ENCODE measurements around the gene ODAM.

ODAM gene

DNA sequence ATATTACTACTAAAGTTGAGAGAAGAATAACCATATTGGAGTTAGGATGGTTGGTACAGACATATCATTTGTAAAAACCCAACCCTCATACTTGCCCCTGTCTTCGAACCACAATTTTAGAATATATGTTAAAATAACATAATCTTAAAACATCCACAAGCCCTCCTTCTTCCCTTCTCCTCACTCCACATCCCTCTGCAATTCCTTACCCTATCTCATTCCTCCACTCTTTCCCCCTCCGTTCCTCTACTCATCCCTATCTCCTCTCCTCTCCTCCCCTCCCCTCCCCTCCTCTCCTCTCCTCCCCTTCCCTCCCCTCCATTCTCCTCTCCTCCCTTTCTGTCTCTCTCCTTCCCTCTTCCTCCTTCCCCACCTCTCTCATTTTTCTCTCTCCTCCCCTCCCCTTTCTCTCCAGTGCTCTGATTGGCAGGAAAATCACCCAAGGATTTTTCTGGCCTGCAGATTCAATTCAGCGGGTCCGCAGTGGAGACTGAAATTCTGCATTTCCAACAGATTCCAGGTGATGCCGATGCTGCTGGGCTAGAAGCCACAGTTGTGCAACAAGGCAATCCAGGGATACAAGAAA is 17.4 kb upstream of the ODAM start:
- TF ChIP-seq, protein P1, sequence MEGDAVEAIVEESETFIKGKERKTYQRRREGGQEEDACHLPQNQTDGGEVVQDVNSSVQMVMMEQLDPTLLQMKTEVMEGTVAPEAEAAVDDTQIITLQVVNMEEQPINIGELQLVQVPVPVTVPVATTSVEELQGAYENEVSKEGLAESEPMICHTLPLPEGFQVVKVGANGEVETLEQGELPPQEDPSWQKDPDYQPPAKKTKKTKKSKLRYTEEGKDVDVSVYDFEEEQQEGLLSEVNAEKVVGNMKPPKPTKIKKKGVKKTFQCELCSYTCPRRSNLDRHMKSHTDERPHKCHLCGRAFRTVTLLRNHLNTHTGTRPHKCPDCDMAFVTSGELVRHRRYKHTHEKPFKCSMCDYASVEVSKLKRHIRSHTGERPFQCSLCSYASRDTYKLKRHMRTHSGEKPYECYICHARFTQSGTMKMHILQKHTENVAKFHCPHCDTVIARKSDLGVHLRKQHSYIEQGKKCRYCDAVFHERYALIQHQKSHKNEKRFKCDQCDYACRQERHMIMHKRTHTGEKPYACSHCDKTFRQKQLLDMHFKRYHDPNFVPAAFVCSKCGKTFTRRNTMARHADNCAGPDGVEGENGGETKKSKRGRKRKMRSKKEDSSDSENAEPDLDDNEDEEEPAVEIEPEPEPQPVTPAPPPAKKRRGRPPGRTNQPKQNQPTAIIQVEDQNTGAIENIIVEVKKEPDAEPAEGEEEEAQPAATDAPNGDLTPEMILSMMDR (conservative IDR thresholded peaks at IDR 0.05; ENCODE audit: low read depth), result no peak
- DNase-seq (ENCODE audit: low spot score), result no peak
- POLR2A ChIA-PET (ENCODE audit: low non-redundant PET), result no interaction called here
- no peak overlapping the region for H3K27ac ChIP-seq
- CTCF ChIA-PET, result no interaction called here

DNA sequence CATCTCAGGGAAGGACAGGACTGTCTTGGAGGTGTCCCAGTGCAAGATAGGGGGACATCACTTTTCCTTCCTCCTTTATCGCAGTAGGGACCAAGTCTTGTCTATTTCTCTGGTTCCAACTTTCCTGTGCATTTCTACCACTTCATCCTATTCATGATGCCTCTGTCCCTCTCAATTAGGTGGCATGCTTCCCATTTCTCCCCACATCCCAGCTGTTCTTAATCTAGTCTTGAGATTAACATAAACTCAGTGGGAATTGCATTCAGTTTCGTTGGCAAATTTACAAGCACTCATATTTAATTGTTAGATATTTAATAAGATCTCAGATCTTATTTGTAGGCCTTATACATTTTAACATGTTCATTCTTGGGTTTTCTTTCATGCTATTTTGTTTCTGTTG is 15.7 kb upstream of the ODAM start:
- CTCF ChIA-PET, result interaction anchor here (0.9 kb wide), 1 partner anchor 41 kb away, joined by 3 read pairs; no protein-coding TSS in a partner anchor
- TF ChIP-seq, protein P1 (conservative IDR thresholded peaks at IDR 0.05; ENCODE audit: low read depth), result no peak
- POLR2A ChIA-PET (ENCODE audit: low non-redundant PET), result no interaction called here

DNA sequence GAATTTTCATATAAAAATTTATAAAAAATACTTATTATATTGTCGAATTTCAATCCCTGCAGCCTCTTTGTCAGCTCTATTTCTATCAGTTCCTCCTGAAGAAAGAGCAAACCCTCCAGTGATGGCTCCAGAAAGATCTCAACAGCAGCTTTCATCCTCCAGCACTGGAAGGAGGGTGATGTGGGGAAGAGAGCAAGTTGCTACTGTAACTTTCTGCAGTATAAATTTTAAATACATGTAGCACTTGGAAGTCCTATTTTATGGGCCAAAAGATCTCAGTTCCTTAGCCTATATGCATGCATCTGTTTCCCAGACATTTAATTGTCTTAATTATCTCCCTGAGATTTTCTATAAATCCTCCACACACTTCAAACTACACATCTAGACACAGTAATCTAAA is 13.7 kb upstream of the ODAM start:
- TF ChIP-seq, protein P1 (conservative IDR thresholded peaks at IDR 0.05; ENCODE audit: low read depth), result no peak
- no peak overlapping the region for H3K27ac ChIP-seq
- no peak for DNase-seq (ENCODE audit: low spot score)
- ChIA-PET POLR2A (ENCODE audit: low non-redundant PET) (no interaction called here), CTCF (interaction anchor here (0.7 kb wide), 1 partner anchor 377 kb away, joined by 3 read pairs; no protein-coding TSS in a partner anchor)

More for the DNA sequence above, 15.7 kb upstream of the ODAM start:
- no peak overlapping the region for H3K27ac ChIP-seq
- DNase-seq (ENCODE audit: low spot score), result no peak

DNA sequence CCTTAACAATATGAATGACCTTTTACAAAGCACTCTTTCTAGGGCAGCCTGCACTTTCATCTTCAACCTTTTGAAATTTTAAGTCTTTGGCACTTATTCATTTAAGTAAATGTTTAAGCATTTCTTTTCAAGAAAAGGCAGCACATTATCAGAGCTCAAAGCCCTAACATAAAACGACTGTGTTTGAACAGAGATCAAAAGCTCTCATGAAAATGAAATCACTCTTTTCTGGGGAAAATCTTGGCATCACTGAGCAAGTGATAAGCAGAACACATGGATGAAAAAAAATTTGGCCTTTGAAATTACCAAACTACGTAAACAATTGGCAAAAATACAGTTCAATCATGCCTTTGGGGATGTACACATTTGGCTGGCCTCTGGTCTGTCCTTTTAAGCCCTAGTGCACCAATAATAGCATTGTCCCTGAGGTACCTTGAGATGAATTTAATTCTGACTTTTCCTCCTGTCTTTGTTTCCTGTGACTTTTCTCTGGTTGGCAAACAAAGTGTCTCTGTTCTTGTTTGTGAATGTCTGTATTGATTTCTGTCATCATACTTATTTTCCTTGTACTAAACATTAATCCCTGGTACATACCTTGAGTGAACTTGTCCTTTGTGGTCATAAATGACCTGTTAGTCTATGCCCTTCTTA is 12.9 kb upstream of the ODAM start:
- no peak overlapping the region for H3K27ac ChIP-seq
- ChIA-PET CTCF (interaction anchor here (0.6 to 1.2 kb wide), 3 partner anchors 286 to 430 kb away, joined by 3 to 4 read pairs (median 4); no protein-coding TSS in a partner anchor), POLR2A (ENCODE audit: low non-redundant PET) (no interaction called here)

DNA sequence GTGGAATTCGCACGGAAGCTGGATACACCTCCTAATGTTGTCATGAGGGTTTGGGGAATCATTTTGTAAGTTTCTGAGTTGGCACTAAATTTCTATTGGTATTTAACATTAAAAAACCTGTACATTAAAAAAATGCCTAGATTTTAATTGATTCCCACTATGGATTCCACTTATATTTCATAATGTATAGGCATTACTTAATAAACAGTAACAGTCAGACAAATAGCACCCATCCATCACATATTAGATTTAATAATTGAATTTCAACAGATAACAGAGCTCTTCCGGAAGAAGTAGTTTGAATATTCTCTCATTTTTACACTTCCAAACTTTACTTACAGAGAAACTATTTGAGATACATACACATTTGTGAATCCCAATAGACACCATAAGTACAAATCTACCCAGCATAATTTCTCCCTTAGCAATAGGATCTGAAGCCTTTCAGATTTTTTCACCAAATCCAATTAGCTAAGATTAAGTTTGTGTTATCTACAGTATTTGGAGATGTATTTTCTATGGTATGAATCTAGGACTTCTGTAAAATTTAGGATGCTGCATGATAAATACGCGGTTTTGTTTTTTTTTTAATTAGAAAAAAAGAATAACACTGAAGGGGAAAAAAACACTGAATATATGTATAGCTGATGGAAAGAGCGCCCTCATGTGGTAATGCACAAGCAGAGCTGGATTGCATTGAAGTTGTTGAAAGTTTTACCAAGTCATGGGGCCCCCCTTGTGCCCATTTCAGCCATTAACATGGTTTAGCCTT is 12.2 kb upstream of the ODAM start:
- H3K27ac ChIP-seq, result no peak overlapping the region
- ChIA-PET CTCF (interaction anchor here (0.5 to 1.2 kb wide), 10 partner anchors 10 to 496 kb away, joined by 3 to 9 read pairs (median 4); no protein-coding TSS in a partner anchor), POLR2A (ENCODE audit: low non-redundant PET) (no interaction called here)
- TF ChIP-seq, protein P1 (conservative IDR thresholded peaks at IDR 0.05; ENCODE audit: low read depth), result peak; percentile 73
- peak; percentile 8 for DNase-seq (ENCODE audit: low spot score)

More for the DNA sequence above, 12.9 kb upstream of the ODAM start:
- no peak for DNase-seq (ENCODE audit: low spot score)
- TF ChIP-seq, protein P1 (conservative IDR thresholded peaks at IDR 0.05; ENCODE audit: low read depth), result no peak

DNA sequence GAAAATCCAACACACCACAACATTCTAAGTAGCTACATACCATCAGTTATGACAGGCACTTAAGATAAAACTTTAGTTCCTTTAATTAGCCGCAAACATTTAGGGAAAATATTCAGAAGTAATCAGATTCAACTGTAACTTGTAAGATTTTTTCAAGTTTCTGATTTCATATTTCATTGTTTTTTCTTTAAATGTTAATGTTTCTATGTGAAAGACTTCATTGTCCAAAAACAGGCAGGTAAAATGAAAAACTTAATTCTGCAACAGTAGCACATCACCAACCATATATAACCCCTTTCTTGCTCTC is 11.6 kb upstream of the ODAM start:
- DNase-seq (ENCODE audit: low spot score), result no peak
- ChIA-PET CTCF (interaction anchor here (0.5 to 1.2 kb wide), 7 partner anchors 10 to 497 kb away, joined by 3 to 9 read pairs (median 4); no protein-coding TSS in a partner anchor), POLR2A (ENCODE audit: low non-redundant PET) (no interaction called here)
- TF ChIP-seq, protein P1 (conservative IDR thresholded peaks at IDR 0.05; ENCODE audit: low read depth), result peak; percentile 31; the same call in 1 of the 2 replicates
- no peak overlapping the region for H3K27ac ChIP-seq
